Measurements from ENCODE around the gene SMYD3.

SMYD3 gene

DNA sequence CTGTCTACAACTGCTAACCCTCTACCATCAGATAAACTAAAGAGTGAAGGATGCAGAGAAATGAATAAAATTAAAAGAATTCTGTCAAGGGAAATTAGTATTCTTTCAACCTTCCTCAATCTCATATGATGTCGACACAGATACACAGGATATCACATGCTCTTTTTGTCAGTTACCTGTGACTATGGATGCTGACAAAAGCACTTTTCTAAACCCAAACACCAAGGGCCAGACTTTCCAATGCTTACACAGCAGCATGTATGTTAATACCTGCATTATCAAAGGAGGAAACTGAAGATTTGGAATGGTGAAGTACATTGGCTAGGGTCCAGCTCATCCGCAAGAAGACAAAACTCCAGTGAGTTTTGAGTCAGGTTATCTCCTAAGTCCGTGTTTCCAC is 294.0 kb downstream of the SMYD3 start:
- DNase-seq, result no peak

DNA sequence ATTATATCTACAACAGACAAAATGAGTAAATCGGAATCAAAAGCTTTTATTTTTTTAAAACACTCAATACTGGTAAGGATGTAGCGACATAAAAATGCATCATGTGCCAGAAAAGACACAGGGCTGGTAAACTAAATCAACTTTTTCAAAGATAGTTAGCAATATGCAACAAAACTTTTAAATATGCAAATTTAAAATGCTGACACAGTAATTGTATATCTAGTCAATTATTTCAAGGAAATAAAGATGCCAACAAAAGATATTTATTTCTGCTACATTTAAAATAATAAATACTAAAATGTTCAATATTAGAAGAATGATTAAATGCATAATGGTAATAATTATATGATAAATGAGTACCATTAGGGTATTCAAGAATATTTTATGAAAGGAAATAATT is 295.1 kb downstream of the SMYD3 start:
- no peak for DNase-seq

DNA sequence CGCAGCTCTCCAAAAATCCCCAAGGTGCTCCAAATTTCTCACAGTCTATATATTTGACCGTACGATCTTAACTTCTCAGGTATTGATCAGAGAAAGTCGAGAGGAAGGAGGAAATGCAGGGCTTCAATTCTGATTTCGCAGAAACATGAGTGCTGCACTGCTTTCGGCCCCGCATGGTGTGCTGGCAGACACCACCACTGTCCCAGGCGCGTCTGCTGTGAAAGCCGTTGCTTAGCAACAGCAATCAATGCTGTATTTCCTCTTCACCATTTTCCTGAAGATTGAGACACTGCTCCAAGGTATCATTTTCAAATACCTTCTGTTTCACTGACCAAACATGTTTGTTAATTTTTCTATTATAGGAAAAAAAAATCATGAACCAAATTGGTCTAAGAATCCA is 296.3 kb downstream of the SMYD3 start:
- DNase-seq, result no peak

DNA sequence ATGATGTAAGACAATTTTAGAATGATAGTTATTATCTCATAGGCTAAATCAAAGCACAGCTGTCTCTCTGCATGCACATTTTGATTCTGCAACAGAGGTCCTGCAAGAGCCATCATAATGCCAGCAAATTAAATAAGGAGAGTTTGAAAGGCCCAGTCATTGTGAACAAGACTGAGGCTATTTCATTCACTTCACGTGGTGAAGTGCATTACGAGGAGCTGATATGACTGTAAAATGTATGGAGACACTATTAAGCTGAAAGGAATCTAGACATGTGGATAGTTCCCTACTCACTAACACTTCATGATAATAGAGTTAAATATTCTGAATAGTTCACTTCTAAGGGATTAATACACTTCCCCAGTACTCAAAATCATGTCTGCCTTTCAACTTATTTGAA is 299.0 kb downstream of the SMYD3 start:
- DNase-seq, result no peak

DNA sequence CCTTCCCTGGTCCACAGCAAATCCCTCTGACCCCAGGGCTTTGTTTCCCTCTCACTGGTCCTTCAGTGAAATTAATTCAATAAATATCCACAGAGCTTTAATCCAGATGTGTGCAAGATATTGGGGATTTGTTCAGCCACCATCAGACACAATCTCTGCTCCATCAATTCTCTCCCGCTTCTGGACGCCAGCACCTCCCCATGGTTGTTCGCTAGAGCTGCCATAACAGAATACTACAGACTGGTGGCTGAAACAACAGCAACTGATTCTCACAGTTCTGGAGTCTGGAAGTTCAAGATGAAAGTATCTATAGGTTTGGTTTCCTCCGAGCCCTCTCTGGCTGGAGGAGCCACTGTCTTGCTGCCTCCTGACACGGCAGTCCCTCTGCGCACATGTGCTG is 303.9 kb downstream of the SMYD3 start:
- no peak for DNase-seq

DNA sequence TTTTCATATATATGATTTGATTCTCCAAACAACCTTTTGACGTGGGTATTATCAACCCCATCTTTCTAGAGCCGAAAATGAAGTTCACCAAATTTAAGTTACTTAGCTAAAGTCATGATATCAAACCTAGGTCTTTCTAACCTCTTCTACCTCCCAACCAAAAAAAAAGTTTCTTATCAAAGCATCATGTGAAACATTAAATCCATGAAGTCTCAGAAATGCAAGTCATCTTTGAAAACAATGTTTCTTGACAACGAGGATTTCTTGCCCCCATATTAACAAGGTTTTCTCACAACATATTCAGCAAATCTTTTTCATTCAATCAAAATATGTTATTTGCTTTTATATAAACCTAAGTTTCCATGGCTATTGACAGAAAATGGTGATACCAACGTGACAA is 306.3 kb downstream of the SMYD3 start:
- DNase-seq, result no peak

DNA sequence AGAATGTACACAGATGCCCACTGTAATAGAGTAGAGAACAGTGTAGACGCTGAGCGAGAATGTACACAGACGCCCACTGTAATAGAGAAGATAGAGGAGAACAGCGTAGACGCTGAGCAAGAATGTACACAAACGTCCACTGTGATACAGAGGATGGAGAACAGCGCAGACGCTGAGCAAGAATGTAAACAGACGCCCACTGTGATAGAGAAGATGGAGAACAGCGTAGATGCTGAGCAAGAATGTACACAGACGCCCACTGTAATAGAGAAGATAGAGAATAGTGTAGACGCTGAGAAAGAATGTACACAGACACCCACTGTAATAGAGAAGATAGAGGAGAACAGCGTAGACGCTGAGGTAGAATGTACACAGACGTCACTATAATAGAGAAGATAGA is 306.9 kb downstream of the SMYD3 start:
- DNase-seq, result no peak

DNA sequence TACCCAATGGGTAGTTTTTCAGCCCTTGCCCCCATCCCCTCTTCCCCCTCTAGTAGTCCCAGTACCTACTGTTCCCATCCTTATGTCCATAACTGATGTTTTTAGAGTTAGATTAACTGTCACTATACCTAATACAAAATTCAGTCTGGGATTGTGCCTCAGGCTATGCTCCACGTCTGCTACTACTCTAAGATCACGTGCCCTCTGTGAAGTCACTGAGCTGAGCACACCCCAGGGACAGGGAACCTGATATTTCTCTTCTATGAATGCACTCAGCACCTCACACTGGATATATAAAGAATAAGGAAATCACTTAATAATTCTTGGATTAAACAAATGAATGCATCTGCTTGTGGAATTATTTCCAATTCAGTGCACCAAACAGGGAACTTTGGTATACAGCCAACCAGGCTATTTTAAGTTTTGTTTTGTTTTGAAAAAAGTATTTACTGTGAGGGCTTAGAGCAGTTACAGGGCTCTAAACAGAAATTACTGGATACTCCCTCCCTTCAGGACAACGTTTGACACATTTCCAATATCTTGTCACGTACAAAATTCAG is 307.9 kb downstream of the SMYD3 start:
- no peak for DNase-seq

DNA sequence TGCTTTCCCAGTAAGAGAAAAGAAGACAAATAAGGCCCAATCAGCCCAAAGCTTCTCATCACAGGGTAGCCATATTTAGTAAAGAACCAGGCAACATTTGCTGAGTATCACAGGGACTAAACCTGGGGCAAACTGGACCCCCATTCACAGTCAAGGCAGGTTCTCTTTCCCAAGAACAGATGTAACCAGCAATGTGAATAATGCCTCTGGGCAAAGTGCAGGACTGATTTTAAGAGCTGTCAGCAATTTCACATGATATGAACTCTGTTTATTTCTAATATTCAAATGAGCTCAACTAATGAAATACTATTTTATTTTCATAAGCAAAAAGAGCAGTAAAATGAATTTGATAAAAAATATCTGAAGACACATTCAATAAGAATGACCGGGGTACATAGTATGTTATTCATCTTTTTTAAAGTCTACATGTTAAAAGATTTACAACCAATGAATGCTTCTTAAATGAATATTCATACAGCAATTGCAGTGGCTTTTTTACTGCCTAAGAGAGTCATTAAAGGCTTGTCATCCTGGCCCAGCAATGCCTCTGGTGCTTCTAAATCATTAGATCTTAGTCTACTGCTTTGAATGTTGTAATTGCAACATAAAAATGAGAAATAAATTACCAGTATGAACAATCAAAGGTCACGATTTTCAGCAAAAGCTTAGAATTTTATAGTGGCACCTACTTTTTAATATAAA is 308.8 kb downstream of the SMYD3 start:
- DNase-seq, result no peak

DNA sequence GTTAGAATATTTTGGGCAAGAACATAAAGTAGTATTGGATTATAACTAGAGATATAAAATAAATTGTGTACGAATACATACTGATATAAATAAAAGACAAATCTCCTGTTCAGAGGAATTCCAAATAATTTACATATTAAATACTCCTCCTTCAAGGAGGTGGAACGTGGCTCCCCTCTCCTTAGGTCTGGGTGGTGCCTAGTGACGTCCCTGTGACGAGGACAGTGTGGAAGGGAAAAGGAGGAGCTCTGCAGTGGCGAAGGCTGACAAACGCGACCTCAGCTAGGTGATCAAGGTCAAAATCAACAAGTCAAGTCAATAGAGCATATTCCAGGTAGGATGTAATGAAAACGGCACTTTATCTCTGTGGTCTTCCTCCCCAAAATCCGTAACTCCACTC is 310.0 kb downstream of the SMYD3 start:
- DNase-seq, result no peak

DNA sequence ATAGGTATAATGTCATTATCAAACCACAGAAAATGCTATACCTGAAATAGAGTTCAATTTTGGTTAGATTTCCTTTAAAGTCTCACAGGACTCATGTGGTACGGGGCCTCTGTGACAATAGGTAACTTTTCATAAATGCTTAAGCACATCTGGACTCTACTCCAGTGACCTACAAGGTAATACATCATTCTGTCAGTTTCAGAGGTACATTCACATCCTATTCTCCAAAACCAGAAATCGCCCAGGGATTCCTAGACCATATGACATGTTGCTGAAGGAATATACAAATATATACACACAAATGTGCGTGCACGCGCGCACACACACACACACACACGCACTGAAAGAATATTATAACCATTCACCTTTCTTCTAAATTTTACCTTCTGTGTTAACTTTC is 311.8 kb downstream of the SMYD3 start:
- DNase-seq, result no peak

DNA sequence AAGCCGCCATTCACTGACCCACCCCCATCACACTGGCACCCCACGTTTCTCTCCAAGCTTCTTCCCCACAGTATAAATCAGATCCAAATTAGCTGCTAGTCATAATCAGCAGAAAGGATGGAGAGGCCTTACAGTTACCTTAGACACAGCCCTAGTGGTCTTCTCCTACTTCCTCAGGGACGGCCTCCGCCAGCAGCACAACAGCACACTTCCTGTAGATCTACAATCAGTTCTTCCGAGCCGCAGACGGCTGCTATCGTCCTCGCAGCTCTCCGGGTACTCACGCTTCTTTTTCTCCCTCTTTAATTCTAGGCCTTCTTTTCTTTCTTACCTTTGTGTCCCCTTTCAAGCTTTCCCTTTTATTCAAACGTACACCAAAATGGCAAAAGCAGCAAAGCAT is 313.5 kb downstream of the SMYD3 start:
- no peak for DNase-seq

DNA sequence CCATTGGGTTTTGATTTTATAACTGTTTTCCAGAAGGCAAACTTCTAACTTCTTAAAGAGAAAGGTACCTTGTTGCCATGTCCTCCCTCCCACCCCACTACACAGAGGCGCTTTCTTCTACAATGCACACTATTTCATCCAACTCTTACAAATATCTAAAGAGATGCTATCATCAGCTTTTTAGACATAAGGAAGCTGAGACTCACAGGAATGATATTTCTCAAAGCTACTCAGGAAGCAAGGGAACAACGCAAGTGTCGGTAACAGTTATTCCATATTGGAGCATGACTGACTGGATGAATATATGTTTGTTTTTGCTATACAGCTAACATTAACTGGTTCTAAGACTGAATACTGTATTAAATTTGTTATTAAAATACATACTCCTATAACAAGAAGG is 318.0 kb downstream of the SMYD3 start:
- DNase-seq, result no peak

DNA sequence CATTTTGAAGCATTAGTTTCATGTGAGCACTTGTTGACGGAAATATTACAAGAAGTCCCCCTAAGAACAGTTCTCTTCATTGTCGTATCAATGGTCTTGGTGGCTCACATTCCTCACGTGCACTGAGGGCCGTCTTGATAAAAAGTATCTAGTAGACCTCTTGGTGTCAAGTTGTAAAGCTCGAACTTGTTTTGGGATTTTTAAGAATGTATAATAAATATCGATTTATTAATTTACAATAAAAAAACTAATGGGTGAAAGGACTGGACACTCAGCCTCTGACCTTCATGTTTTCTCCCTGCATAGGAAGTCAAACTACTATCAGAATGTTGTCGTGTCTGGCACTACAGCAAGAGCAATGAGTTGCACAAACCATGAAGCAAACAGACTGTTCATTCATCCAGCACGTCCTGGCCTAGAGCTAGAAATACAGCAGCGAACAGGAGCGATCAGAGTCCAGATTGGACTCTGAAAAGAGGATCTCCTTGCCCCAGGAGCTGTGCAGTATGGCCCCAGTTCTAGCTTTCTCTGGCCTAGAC is 319.2 kb downstream of the SMYD3 start:
- DNase-seq, result no peak

DNA sequence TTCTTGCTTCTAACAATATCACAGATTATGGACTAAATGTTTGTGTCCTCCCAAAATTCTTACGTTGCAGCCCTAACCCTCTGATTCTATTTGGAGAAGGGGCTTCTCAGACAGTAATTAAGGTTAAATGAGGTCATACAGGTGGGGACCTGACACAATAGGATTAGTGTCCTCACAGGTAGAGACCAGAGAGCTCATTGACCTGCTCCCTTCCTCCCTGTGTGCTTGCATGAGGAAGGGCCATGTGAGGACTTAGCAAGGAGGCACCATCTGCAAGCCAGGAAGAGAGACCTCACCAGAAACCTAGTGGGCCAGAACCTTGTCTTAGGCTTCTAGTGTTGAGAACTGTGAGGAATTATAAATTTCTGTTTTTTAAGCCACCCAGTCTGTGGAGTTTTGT is 322.6 kb downstream of the SMYD3 start:
- DNase-seq, result no peak

DNA sequence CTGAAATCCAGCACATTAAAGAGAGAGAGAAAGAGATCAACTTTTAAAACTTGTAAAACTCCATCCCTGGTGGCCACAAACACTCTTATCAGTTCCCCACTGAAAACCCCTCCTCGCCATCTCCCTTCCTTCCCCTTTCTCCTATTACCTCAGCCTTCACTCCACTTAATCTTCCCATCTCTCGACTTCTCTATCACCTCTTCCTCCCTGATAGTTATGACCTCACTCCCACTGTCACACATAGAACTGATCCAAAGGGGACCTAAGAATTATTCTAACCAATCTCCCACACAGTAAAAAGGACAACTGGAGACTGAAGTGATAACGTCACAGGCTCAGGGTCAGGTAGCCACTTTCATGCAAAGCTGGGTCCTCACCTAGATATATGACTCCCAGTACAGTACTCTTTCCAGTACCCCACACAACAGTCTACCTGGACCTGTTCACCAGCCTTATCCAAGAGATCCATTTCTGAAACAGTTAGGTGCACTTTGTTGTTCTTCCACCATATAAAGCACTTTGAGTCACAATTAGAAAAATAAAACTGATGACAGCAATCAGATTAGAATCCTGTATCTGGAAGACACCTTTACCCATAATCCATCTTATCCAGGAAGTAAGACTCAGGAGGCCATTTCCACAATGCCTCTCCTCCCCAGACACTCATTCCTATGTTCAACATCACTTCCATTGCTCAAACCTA is 324.8 kb downstream of the SMYD3 start:
- DNase-seq, result peak in 3 of 4 experiments; percentile 20 to 40 (median 30)

DNA sequence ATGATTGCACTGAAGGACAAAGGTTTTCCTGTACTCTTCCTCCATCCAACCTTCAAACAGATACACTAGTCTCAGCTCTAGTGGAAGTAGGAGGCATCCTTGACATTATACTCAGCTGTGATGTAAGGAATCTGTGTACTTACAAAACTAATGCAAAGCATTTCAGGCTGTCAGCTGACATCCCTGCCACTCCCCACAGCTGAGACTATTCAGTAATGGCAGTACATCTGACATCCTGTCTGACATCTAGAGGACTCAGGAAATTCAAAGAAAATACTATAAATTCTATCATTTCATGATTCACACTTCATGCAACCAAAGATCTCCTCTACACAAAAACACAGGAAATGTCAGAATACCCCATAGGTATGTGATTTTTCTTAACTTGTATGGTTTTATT is 325.8 kb downstream of the SMYD3 start:
- peak; percentile 24 to 68 (median 51) for DNase-seq

DNA sequence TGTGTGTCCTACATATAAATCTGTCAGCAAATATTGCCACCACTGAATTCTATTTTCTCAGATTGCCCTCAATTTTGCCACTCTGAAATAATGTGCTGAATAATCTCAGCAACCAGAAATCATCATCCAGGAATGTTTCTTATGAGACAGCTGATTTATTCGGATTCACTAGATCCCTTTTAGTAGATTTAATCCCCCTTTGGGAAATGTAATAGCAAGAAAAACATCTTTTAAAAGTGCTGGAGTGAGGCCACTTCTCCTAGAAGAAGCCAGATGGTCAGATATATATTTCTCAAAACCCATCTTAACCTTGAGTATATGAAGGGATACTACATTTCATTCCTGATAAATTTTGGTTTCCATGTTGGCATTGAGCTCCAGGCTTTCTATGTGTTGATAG is 327.7 kb downstream of the SMYD3 start:
- no peak for DNase-seq

DNA sequence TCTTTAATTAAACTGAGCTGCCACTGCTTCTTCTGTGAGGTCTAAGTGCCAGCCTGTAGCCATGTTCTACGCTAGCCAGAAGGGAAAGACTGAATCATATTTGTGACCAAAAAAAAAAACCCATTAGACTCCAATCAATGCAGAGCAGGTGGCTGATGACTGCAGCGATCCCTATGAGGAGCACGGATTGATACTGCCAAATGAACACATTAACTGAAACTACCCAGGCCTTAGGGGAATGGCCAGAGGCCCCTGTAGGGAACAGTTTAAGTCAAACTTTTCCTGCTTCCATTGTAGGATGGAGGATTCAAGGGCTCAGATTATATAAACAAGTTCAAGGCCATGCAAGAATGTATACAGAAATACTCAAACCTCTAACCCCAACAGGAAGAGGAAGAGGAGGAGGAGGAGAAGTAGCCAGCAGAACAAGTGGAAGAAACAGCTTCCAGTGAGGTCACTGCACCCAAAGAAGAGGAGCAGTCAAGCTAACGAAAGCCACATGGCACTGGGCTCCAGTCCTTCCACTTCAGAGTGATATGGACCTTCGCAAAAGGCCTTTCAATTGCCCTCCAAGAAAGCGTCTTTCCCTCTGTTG is 328.3 kb downstream of the SMYD3 start:
- DNase-seq, result peak in 3 of 4 experiments; percentile 27 to 54 (median 45)

DNA sequence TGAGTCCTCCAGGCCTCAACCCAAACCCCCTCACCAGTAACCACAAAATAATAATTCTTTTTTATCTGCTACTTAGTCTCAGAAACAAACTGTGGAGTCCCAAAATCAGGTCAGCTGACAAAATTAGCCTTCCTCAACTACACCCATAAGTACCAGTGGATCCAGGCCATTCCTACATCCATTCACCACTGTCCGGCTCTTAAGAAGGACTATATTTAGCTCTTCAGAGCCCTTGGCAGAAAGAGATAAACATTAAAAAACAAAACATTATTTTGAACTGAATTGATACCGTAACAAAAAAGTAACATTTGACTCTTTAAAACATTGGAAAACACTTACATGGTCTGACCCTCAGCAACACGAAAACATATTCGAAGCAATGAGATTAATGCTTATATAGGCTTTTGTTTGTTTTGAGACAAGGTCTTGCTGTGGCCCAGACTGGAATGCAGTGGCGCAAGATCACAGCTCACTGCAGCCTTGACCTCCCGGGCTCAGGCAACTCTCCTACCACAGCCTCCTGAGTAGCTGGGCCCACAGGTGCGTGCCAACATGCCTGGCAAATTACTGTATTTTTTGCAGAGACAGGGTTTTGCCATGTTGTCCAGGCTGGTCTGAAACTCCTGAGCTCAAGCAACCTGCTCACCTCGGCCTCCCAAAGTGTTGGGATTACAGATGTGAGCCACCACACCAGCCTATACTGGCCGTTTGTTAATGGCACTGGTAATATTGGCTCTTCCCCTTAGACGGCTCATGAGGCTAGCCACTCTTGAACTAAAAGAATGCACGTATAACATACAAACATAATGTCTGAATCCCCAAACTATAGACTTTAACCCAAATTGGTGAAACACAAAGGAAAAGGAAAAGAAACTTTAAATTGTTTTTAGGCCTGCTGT is 330.7 kb downstream of the SMYD3 start:
- DNase-seq, result no peak

DNA sequence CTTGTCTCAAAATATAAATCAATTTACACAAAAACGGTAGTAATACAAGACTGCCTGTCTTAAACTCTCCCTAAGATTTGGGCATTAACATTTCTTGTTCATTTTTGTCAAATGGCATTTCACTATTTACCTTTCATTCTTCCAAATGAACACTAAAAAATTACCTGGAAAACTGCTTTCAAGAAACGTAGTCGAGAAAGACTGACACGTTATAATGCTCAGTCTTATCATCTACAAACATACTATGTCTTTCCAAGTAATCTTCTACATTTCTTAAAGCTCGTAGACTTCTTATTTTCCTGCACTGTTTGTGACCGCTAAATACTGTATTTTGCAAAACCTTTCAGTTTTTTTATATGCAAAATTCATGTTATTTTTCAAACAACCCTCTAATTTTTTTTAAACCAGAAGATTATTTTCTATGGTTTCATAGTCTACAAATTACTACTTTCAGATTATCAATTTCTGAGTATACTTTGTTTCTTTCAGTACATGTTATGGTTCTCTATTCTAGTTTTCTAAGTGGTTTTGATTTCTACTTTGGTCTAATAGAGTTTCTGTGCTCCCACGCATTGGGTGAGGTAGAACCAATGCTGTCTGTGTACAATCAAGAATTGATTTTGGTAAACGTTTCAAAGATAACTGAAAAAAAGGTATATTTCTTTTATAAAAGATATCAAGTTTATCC is 336.4 kb downstream of the SMYD3 start:
- no peak for DNase-seq

DNA sequence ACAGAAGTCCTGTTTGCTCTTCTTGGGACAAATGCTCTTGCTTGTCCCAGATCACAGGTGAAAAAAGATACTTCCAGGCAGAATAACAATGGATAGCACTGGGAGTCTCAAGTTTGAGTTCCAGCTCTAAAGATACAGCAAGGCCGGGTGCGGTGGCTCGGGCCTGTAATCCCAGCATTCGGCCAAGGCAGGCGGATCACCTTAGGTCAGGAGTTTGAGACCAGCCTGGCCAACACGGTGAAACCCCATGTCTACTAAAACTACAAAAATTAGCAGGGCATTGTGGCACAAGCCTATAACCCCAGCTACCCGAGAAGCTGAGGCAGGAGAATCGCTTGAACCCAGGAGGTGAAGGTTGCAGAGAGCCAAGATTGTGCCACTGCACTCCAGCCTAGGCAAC is 337.6 kb downstream of the SMYD3 start:
- DNase-seq, result no peak
